ENCODE measurements around the gene DPP4.

DNA sequence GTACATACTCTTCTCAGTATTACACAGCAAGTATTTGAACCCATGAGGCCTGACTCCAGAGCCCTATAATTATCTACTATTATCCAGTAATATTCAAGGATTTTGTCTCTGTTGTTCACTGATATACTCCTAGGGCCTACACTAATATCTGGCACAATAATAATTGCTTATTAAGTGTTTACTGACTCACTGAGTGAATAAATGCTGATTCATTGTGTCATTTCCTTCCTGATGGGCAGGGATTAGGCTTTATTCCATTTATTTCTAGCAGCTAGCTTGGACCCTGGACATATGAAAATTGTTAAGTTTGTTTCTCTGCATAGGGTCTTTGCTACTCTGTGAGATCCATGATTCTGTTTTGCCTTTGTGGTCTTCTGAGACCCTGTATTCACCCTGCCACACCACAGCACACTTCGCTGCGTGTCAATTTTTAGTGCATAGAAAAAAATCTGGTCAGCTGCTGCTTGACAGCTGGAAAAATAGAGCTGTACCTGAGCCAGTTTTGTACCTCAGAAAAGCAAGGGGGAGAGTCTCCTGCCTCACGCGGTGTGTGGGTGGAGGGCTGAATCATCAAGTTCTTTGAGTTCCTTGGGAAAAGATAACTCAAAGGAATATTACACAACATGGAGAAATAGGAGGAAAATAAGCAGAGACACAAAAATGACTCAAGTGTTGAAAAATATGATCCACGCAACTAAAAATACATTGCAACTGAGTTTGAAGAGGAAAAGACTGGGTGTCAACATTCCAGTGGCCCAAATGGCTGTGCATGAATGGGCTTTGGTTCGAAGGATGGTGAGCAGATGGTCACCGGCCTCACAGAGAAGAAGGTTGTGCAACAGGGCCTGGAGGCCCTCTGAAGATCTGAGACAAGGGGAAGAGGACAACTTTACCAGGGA lies 18.9 kb upstream of the DPP4 start:
- TF ChIP-seq POLR2A (IDR thresholded peaks at IDR 0.05) (no peak), CTCF (IDR thresholded peaks at IDR 0.05) (no peak)
